ENCODE data around the gene DEGS2.
"Not testable (repeated sequence)": the region's sequence is repeated elsewhere in the genome, so short reads cannot be mapped to it uniquely, and the experiment has no call there.

The DEGS2 gene

DNA sequence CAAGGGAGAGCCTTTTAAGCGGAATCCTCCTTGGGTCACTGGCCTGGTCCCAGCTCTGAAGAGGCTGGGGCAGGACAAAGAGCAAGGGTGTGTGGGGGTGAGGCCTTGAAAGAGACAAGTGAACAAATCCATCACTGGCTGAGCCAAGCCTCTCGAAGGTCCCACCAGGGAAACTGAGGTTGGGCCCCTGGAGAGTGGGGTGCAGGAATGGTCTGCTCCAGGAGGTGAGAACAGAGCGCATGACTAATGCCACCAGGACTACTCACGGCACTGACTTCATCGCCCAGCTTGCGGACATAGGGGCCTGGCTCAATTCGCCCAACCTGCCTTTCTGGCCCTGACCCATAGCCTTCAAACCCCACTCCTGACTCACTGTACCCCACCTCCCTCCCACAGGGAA, 19.2 kb upstream of the DEGS2 start:
- DNase-seq (ENCODE audit: low read depth) = no peak

DNA sequence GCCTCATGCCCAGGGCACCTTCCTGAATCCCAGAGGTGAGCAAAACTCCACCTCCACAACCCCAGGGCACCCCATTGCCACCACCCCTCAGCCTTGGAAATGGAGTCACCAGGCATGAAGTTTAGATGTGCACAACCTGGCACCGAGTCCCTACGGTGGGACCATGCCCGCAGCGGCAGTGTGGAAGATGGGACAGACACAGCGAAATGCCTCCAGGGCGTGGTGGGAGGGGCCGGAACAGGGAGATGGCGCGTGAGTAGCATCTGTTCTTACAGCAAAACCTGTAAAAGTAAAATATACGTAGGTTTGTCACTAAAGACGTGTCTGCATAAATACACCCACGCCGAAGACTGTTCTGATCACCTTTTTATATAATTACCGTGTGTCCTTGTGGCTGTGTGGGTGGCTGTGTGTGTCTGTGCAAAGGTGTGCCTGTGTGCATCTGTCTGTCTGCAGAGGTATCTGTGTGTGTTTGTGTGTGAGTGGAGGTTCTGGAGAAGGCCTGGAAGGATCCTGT, 17.4 kb upstream of the DEGS2 start:
- DNase-seq (ENCODE audit: low read depth) = no peak

DNA sequence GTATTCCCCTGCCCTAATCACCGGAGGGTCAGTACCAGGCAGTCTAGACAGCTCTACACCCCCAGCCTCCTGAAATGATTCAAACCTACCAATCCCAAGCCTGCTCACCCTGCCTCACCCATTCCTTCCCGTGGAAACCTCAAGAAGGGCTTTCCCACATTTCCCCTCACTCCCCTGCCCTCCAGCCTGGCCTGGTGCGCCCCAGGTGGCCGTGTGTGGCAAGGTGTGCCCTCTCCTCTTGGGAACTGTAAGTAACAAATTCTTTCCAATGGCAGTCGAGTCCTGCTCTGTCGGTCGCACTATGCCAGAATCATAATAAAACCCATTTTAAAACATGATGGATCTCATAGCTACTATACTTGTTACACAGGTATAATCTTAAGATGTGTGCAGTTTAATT, 13.9 kb upstream of the DEGS2 start:
- no peak for DNase-seq (ENCODE audit: low read depth)

GRCh38 chr14:100172811-100173210, 13.4 kb upstream of the DEGS2 start:
- DNase-seq (ENCODE audit: low read depth) = no peak

DNA sequence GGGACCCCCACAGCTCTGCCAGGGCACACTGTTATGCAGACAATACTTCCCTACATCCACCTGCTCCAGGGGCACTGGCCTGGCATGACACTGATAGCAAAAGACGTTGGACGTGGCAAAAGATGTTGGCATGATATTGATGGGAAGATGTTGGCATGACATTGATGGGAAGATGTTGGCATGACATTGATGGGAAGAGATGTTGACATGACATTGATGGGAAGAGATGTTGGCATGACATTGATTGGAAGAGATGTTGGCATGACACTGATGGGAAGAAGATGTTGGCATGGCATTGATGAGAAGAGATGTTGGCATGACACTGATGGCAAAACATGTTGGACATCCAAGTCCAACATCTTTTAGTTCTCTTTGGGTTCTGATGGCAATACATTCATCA, 11.4 kb upstream of the DEGS2 start:
- no peak for DNase-seq (ENCODE audit: low read depth)

DNA sequence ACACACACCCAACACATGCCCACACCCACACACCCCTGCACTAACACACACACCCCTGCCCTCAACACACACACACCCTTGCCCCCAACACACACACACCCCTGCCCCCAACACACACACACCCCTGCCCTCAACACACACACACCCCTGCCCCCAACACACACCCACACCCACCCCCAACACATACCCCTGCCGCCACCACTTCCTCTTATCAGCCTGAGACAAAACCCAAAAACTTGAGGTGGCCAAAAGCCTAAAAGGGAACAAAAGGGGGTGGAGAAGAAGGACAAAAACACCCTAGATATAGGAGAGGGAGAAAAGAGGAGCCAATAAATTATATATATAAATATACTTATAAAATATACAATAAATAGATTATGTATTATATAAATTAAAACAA, 9.1 kb upstream of the DEGS2 start:
- no peak for DNase-seq (ENCODE audit: low read depth)

GRCh38 chr14:100165831-100166440, 6.5 kb upstream of the DEGS2 start:
- DNase-seq (ENCODE audit: low read depth) = no peak

DNA sequence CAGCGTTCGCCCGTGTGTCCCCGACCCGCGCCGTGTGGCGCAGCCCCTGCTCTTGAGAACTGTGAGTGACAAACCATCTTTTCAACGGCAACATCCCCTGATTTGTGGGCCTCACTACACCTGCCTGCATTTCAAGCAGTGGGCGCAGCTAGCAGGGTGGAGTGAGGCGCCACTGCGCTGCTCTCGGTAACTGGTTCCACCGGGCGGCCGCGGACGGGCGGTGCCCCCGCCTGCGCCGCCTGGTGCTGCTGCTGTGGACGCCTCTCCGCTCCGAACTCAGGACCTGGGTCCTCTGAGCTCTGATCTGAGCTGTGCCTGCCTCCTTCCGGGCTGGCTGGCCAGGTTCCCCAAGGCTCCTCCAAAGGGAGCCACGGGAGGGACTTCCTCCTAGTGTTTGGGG, 5.9 kb upstream of the DEGS2 start:
- no peak for DNase-seq (ENCODE audit: low read depth)

DNA sequence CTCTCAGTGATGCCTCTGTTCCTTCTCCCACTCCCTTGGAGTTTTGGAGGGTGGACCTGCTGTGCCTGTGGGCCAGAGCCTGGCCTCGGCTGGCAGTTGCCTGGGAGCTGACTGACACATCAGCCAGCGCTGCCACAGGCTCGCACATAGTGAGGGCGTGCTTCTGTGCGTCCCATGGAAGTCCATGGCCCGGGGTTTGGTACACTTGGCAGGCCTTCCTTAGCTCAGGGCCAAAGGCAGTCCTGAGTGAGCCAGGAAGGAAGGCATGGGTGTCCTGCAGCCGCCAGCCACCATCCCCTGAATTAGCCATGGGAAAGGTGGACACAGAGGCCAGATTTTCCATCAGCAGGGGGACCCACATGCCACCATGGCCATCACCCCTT, 1.1 kb upstream of the DEGS2 start:
- DNase-seq (ENCODE audit: low read depth) = no peak

DNA sequence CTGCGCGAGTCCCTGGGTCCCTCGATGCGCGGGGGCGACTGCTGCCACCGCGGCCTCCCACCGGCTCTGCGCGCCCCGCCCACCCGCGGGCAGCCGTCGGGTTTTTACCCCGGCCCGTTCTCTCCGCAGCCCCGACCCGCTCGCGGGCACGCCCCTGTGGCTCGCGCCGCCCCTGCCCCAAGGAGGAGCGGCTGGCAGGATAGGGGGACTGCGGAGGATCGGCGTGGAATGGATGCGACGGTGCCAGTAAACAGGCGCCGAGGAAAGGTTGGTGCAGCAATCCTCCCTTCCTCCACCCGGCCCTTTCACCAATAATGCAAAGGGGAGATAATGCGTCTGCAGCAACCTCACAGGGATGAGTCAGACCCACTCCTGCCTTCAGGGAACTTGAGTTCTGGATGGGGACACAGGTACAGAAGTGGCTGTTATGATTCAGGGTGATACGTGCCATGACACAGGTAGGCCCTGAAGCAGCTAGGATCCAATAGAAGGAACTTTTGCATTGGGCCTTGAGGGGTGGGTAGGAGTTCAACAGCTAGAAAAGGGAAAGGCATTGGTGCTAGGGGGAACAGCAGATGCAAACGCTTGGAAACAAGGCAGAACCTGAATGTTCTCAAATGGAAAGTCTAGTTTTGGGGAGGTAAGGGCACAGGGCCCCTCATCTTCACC, 554 bp upstream of the DEGS2 start:
- no peak for DNase-seq (ENCODE audit: low read depth)

GRCh38 chr14:100158566-100159093, 815 bp downstream of the DEGS2 start:
- no peak for DNase-seq (ENCODE audit: low read depth)

GRCh38 chr14:100157548-100158232, 1.8 kb downstream of the DEGS2 start:
- DNase-seq (ENCODE audit: low read depth) = not testable (repeated sequence)

GRCh38 chr14:100156776-100157175, 2.7 kb downstream of the DEGS2 start:
- no peak for DNase-seq (ENCODE audit: low read depth)

- DNase-seq (ENCODE audit: low read depth) = no peak
Observed at GRCh38 chr14:100155756-100156616, 3.5 kb downstream of the DEGS2 start.

DNA sequence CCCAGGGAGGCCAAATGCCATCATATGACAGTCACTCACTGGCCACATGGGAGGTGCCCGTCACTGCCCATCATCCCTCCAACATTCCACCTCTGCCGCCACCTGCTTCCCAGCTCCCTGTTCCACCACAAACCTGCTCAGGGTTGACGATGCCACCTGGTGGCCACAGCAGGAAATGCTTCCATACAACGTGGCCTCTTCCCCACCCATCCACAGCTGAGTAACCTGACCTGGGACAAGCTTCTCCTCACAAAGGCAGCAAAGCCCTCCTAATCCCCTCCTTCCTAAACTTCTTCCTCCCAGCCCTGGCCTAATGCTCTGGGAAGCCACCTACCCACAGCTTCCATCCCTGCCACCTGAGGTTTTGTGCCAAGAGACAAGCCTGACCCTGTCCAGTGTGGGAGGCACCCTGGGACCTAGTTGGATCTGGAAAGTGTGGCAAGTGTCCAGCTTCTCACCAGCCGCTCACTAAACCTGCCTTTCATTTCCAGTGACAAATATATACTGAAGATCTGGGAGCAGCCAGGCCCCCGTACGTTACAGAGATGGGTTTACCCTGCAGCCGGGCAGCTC, 4.3 kb downstream of the DEGS2 start:
- DNase-seq (ENCODE audit: low read depth) = no peak

DNA sequence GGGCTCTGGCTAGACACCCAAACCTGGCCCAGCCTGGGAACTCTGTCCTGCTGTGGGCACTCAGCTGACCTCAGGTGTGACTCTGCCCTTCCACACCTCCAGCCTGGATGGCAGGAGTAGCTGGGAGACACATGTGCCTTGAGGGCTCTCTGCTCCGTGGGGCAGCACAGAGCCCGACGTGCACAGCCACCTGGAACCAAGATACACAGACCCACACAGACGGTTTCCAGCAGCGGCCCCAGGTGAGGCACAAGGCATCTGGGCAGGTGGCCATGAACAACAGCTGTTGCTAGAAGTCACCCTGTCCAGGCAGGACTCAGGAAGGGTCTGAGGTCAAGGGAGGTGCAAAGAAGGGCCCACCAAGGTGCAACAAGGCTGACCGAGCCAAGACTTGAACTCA, 5.9 kb downstream of the DEGS2 start:
- DNase-seq (ENCODE audit: low read depth) = no peak

- no peak for DNase-seq (ENCODE audit: low read depth)
Observed at GRCh38 chr14:100152091-100152490, 7.4 kb downstream of the DEGS2 start.

- DNase-seq (ENCODE audit: low read depth) = no peak
Observed at GRCh38 chr14:100150932-100151587, 8.4 kb downstream of the DEGS2 start.

DNA sequence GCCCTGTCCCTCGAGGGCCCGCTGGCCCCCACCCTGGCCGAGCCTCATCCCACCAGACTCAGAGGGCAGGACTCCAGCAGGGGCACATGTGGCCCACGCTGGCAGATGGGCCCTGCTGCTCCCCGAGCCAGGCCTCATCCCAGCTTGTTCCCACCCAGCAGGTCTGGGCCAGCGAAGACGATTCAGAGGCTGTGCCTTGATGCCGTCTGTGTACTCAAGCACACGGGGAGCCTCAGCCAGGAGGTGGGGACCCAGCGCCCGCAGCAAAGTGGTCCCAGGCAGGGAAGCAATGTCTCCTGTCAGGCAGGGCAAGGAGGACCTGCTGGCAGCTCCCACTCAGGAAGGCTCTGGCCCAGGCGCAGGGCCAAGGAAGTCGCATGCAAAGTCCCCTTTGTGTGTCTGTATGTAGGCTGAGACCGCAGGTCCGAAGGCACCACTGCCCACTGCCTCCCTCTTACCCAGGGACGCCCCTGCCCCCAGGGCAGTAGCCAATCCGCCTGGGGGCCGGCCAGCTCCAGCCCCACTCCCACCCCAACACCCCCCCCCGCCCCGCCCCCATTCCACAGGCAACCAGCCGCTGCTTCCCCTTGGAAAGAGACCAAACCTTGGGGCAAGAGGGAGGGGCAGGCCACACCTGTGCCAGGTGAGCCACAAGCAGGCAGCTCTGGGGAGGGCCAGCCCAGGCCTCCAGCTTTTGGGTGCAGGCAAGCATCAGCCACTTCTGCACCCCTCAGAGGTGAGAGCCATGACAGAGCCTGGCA, 9.4 kb downstream of the DEGS2 start:
- DNase-seq (ENCODE audit: low read depth) = no peak
